IPS DF 4.7 (cell line): Measurements from ENCODE around the gene ATP2B2.

Experiments used
- DNase-seq: peaks from one replicate; pipeline ENCODE4 v3.0.0-alpha.2; 2013; ENCODE audit warnings: low spot score; ENCODE audit errors: extremely low read depth

ATP2B2 gene

DNA sequence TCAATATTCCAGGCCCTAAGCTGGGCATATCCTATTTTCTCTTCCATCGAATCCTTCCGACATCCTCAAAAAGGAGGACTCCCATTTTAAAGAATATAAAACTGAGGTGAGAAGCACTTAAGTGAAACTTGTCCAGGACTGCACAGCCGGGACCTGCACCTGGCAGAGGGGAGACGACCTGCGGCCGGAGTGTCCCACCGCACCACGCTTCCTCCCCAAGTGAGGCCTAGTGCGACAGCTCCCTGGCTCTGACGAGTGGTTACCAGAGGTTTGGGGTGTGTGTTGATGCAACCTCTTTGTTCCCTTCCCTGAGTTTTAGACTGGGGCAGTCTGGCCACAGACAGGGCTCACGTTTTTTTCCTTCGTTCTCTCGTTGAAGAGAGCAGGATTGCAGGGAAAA, 24.9 kb upstream of the ATP2B2 start:
- no peak for DNase-seq

DNA sequence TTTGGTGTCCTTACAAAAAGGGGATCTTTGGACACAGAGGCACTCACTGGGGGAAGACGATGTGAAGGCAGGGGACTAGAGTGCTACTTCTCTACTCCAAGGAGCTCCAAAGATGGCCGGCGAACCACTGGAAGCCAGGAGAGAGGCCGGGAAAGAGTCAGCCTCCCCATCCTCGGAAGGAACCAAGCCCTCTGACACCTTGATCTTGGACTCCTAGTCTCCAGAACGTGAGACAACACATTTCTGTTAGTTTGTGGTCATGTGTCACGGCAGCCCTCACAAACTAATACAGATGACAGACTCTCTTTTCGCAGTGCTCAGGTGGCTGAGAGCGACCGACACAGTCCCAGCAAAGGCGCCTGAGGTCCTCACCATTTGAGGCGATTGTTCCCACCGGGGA, 24.4 kb upstream of the ATP2B2 start:
- DNase-seq = no peak

DNA sequence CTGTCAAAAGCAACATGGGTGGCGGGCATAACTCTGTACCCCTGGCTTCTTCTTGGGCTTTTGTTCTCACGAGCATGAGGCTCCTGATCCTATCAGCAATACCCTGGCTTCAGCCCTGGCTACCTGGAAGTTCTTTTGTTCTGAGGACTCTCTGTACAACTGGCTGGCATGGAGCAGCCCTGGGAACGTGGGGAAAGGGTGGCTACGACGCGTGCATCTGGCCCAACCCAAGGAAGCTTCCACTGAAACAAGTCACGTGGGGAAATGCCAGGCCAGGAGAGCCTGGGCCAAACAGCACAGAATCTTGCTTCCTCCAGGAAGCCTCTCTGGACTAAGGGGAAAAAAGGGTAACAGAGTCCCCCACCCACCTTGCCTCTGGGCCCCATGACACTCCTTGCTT, 22.7 kb upstream of the ATP2B2 start:
- DNase-seq = no peak

DNA sequence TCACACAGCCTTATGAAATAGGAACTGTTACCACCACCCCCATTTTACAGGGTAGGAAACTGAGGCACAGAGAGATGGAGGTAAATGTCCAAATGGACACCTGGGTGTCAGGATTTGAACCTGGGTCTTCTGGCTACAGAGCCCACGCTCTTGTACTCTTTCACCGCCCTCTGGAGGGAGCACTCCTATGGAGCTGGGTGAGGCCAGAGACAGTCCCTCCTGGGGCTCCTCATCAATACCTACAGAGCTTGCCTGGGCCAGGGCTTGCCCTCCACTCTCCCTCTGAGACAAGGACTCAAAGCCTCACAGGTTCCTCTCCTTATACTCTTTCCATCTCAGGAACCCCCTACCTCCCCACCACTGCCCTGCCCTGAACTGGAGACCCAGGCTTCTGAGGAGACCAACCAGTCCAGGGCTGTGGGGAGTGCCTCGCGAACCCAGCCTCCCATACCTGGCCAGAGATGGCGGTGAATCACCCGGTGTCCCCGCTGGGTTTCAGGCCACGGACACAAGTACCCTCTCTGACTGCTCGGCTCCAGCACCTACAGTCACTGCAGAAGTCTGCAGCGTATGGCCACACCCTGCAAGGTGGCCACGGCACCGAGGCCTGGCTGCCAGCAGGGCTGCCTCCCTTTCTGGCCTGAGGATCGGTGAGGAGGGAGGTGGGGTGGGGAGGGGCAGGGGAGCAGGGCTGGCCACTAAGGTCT, 22.1 kb upstream of the ATP2B2 start:
- DNase-seq = no peak

DNA sequence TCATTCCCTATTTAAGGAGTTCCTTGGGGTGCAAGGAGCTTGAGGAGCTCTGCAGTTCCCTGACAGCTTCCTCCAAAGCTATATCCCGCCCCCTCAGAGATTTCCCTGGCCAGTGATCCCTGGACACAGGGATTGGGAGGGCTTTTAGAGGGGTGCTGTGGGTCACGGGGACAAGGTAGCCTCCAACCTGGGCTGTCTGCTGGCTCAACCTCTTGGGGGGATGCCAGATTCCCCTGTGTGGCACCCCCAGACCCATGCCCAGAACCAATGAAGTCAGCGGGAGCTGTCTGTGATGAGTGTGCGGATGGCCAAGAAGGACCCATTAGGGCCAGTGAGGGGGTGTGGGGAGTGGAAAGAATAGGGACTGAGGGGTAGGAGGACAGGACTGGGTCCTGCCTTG, 21.0 kb upstream of the ATP2B2 start:
- DNase-seq = no peak

GRCh38 chr3:10524799-10525301, 19.5 kb upstream of the ATP2B2 start:
- DNase-seq = no peak

- DNase-seq = no peak
These were observed 18.9 kb upstream of the ATP2B2 start for GRCh38 chr3:10524270-10524669.

GRCh38 chr3:10523561-10523960, 18.2 kb upstream of the ATP2B2 start:
- no peak for DNase-seq

GRCh38 chr3:10522646-10523303, 17.4 kb upstream of the ATP2B2 start:
- DNase-seq = no peak

DNA sequence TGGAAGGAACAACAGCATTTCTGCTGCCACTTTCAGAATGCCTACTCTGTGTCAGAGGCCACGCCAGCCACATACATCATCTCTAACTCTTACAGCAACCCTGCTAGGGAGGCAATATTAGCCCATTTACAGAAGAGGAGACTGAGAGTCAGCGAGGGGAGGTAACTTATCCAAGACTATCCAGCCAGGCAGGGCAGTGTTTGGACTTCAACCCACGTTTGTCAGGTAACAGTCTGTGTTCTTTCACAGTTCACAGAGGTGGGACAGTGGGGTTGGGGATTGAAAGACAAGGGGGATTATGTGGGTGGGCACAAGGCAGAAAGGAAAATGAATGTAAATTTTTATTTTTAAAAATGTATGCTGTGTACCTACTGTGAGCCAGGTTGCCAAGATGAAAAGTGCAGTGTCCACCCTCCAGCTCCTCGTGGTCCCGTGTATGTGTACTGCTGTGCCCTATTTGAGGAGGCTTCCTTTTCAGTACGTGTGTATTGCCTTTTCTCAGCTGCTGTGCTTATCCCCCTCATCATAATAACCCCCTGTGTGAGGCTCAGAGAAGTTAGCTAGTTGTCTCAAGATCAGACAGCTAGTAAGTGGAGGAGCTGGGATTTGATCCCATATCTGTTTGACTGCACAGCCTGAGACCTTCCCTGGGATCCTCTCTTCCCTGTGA, 16.5 kb upstream of the ATP2B2 start:
- DNase-seq = no peak

- no peak for DNase-seq
These were observed 14.7 kb upstream of the ATP2B2 start for GRCh38 chr3:10520072-10520471.

- no peak for DNase-seq
These were observed 13.8 kb upstream of the ATP2B2 start for GRCh38 chr3:10519236-10519635.

DNA sequence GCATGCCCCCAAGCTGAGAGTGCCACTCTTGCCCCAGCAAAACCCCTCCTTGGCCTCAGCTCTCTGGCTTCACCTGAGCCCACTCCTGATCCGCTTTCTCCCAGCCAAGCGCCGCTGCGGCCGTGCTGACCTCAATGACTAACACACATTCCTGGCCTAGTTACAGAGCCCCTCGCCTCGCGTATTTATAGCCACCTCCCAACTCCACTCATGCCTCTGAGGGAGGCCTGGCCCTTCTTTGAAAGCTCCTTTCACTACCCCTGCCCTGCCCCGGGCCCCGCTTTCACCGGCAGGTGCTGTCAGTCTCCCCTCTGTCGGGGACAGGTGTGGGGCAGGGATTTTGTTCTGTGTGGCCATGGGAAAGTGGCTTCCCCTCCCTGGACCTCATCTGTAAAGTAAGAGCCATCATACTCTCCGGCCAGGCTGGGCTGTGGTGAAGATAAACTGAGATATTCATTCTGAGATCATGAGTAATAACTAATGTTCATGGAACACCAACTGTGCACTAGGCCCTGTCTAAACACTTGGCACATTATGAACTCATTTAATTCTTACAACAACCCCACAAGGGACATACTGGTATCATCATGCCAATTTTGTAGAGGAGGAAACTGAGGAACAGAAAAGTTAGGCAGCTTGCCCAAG, 13.2 kb upstream of the ATP2B2 start:
- no peak for DNase-seq

DNA sequence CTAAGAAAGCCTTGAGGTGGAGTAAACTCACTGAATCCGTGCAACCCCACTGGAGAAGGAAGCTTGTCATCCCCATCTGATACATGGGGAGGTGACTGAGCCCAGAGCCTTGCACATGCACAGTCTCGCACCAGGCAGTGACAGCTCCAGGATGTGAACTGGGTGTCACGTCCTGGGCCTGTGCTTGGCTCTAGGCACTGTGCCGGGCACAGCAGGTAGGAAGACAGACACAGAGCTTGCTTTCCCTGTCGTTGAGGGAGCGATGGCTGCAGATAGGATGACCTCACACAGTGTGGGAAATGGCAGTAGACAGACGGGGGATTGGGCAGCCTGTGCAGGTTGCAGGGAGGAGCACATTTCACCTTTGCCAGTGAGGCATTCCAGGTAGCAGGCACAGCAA, 12.2 kb upstream of the ATP2B2 start:
- no peak for DNase-seq

DNA sequence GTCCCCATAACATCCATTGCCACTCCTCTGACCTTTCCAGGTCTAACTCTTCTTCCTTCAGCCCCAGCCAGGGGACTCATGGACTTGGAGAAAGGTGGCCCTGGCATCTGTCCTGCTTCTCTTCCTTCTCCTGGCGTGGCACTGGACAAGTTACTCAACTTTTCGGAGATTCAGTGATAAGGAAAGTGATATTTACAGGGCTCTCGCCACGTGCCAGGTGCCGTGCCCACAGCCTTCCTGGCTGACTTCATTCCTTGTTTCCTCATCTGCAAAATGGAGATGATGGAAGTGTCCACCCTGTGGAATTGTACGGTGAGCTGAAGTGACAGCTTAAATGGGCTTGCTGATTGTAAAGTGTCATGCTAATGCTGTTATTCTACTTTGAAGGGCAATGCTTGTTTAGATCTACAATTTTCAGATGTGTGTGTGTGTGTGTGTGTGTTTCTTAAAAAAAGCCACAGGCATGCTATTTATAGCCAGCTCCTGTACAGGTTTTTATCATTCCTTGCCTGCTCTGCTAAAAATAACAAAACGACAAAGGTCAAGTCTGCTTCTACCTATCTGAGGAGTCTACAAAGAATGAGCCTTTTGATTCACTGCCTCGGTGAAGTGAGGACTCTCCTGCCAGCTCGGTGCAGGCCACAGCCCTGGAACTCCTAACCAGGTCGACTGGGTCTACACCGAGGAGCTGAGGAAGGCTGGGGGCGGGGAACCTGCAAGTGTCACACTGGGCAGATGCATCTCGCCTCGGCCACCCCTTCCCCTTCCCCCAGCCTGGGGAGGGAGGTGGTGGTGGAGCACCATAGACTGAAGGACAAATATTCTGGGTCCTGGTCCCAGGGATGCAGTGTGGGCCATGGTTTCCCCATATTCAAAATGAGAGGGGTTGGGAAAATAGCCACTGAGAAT, 11.4 kb upstream of the ATP2B2 start:
- DNase-seq = no peak

- DNase-seq = no peak
These were observed 10.6 kb upstream of the ATP2B2 start for GRCh38 chr3:10515884-10516495.

DNA sequence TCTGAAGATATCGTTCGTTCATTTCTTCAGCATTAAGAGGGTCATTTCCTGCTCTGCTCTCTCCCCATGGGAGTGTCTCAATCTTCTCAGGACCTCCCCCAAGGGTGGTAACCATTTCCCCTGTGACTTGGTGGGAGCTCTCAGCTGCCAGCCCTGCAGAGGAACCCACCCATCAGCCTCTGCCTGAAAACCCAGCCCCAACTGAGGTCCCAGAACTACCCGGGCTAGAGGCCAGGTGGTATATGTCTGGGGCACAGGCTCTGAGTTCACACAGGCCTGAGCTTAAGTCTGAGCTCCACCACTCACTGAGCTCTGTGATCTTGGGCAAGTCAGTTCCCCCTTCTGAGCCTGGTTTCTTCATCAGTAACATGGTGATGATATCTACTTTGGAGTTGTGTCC, 10.0 kb upstream of the ATP2B2 start:
- no peak for DNase-seq

DNA sequence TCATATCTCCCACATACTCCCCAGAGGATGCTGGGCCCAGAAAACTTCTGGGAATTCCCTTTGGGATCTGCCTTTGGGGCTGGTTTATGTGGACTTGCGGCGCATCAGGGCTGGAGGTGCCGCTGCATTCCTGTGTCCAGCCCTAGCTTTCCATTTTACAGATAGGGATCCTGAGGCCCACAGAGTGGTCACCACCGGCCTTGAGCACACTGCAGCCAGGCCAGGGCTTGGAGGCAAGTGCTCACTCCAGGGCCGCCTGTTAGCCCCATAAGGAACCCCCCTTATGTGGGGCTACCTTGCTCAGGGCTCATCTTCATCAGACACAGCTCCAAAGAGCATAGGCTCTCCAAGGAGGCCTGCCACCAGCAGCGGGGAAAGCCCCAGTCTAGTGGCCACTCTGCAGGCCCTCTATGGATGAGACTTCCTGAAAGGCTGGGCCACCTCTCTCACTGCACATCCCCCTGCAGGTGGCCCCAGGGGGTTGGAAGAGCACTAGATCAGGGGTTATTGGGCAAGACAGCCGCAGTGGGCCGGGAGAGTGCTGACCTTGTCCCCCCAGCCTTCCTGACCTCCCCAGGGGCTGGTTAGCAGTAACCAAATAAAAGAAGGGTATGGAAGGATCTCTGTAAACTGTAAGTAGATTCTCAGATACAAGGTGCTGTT, 9.2 kb upstream of the ATP2B2 start:
- DNase-seq = no peak

- DNase-seq = no peak
These were observed 7.9 kb upstream of the ATP2B2 start for GRCh38 chr3:10513306-10513705.

DNA sequence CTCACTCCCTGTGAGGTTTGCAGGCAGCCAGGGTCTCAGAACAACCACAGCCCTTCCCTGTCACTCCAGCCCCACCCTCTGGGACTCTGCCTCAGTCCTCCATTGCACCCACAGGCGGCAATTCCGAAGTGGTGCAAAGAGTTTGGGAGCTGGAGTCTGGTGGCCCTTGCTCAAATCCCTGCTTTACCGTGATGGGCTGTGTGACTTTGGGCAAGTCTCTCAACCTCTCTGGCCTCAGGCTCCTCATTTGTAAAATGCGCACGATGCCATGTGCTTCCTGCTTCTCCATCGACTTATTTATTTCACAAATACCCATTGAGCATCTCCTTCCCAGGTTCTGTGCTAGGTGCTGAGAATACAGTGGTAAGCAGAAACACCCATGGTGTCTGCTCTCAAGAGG, 7.3 kb upstream of the ATP2B2 start:
- no peak for DNase-seq
